22Rv1 (cell line): ENCODE measurements around the gene NT5DC2.

ENCODE experiments used
- CTCF ChIP-seq: fragments of 450-650 bp; IDR thresholded peaks from 2 replicates; pipeline ENCODE4 v1.5.1; 2017; ENCODE audit warnings: mild to moderate bottlenecking
- ZFX ChIP-seq: fragments of 450-650 bp; IDR thresholded peaks from 2 replicates; pipeline ENCODE4 v1.6.1; 2017; ENCODE audit warnings: antibody characterized with exemption, borderline replicate concordance

- TF ChIP-seq CTCF, result no peak
- TF ChIP-seq ZFX, result no peak
Measured at GRCh38 chr3:52501046-52501445, 32.6 kb downstream of the NT5DC2 start.
